HG03280 (cell line): ENCODE data around the gene DLX4.

Source experiments
- ATAC-seq: cut with Tn5 transposase; IDR thresholded peaks from one replicate; pipeline ENCODE4 v1.9.1; 2021; ENCODE audit warnings: mild to moderate bottlenecking, moderate library complexity; ENCODE audit not compliant: unreplicated experiment

Gene DLX4

GRCh38 chr17:49969134-49969759, at the start of gene DLX4:
DLX4 (plus strand) TSS chr17:49969190; CDS start chr17:49969469, 279 bp downstream.
- ATAC-seq = no peak

- no peak for ATAC-seq
Observed at GRCh38 chr17:49920030-49920769, 48.8 kb upstream of the DLX4 start.

- no peak for ATAC-seq
Observed at GRCh38 chr17:49922095-49922494, 46.9 kb upstream of the DLX4 start.

GRCh38 chr17:49924116-49924515, 44.9 kb upstream of the DLX4 start:
- no peak for ATAC-seq

GRCh38 chr17:49924589-49924988, 44.4 kb upstream of the DLX4 start:
- ATAC-seq = no peak

GRCh38 chr17:49925921-49926320, 43.1 kb upstream of the DLX4 start:
- ATAC-seq = no peak

- no peak for ATAC-seq
Observed at GRCh38 chr17:49926886-49927285, 42.1 kb upstream of the DLX4 start.

GRCh38 chr17:49928126-49928800, 40.7 kb upstream of the DLX4 start:
- no peak for ATAC-seq

GRCh38 chr17:49928837-49929475, 40.0 kb upstream of the DLX4 start:
- no peak for ATAC-seq

GRCh38 chr17:49930880-49931279, 38.1 kb upstream of the DLX4 start:
- no peak for ATAC-seq

GRCh38 chr17:49931416-49932137, 37.4 kb upstream of the DLX4 start:
- ATAC-seq = no peak

GRCh38 chr17:49932138-49932723, 36.8 kb upstream of the DLX4 start:
- no peak for ATAC-seq

- no peak for ATAC-seq
Observed at GRCh38 chr17:49932901-49933300, 36.1 kb upstream of the DLX4 start.

- ATAC-seq = no peak
Observed at GRCh38 chr17:49935526-49936210, 33.3 kb upstream of the DLX4 start.

- ATAC-seq = no peak
Observed at GRCh38 chr17:49936386-49936785, 32.6 kb upstream of the DLX4 start.

- ATAC-seq = no peak
Observed at GRCh38 chr17:49939318-49939717, 29.7 kb upstream of the DLX4 start.

GRCh38 chr17:49941427-49941826, 27.6 kb upstream of the DLX4 start:
- no peak for ATAC-seq

- no peak for ATAC-seq
Observed at GRCh38 chr17:49942947-49943346, 26.0 kb upstream of the DLX4 start.

GRCh38 chr17:49944273-49944870, 24.6 kb upstream of the DLX4 start:
- ATAC-seq = no peak

GRCh38 chr17:49946208-49946607, 22.8 kb upstream of the DLX4 start:
- ATAC-seq = no peak
